Bronchial epithelial cell (primary cell): ENCODE results near the gene SMIM22. TPM values are rescaled to one million over a fixed set of nuclear protein-coding genes. Genes with fewer than 3 reads are reported as not detected.

ENCODE experiments used
- DNase-seq: peaks from one replicate; pipeline ENCODE4 v3.0.0-alpha.2; 2010; ENCODE audit warnings: low read depth
- FAIRE-seq: peaks from 2 replicates; lab custom pipeline; 2011; peaks lifted over from hg19 to GRCh38; lab: Jason Lieb, UNC
- H3K27me3 ChIP-seq: 2 replicates; pipeline ENCODE4 v1.5.1; 2011; ENCODE audit warnings: low read length; ENCODE audit not compliant: control insufficient read depth, insufficient read depth
- H3K36me3 ChIP-seq: 2 replicates; pipeline ENCODE4 v1.5.1; 2011; ENCODE audit warnings: low read length; ENCODE audit not compliant: control insufficient read depth, insufficient read depth
- H3K4me3 ChIP-seq: 2 replicates; pipeline ENCODE4 v1.5.1; 2011; ENCODE audit warnings: mild to moderate bottlenecking, low read depth, low read length, control low read depth
- CTCF ChIP-seq: IDR thresholded peaks from 2 replicates; pipeline ENCODE4 v1.5.1; 2011; ENCODE audit warnings: mild to moderate bottlenecking, moderate library complexity, low read length, control low read depth, inconsistent platforms; ENCODE audit not compliant: insufficient read depth, severe bottlenecking
- total RNA-seq: library from RNA; depleted of rRNA; stranded (reverse); fragments of >200 nt; gene quantifications from 2 replicates; pipeline ENCODE4 v1.2.1, GENCODE V29; 2014

SMIM22 gene
- total RNA-seq, 1 donor from 2014 or later: 0.79 TPM

DNA sequence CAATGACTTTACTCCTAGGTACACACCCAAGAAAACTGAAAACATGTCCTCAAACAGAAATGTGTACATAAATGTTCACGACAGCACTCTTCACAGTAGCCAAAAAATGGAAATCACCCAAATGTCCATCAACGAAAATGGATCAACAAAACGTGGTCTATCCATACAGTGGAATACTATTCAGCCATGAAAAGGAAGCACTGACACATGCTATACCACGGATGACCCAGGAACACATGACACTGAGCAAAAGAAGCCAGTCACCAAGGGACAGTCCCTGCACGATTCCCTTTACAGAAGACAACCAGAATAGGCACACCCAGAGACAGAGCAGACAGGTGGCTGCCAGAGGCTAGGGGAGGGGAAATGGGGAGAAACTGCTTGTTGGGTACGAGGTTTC, 39.5 kb upstream of the SMIM22 start:
- no peaks in the 10 kb centered on the region for H3K27me3 ChIP-seq
- no peak for FAIRE-seq
- H3K36me3 ChIP-seq: peaks cover 28% of the 10 kb centered on the region
- no peak overlapping the region for H3K4me3 ChIP-seq
- no peak for DNase-seq
- no peak for TF ChIP-seq CTCF

- no peaks in the 10 kb centered on the region for H3K27me3 ChIP-seq
- no peak overlapping the region for H3K4me3 ChIP-seq
- FAIRE-seq (no peak), DNase-seq (no peak)
- H3K36me3 ChIP-seq: peaks cover 26% of the 10 kb centered on the region
- no peak for TF ChIP-seq CTCF
These were observed 34.8 kb upstream of the SMIM22 start for GRCh38 chr16:4760221-4760910.

DNA sequence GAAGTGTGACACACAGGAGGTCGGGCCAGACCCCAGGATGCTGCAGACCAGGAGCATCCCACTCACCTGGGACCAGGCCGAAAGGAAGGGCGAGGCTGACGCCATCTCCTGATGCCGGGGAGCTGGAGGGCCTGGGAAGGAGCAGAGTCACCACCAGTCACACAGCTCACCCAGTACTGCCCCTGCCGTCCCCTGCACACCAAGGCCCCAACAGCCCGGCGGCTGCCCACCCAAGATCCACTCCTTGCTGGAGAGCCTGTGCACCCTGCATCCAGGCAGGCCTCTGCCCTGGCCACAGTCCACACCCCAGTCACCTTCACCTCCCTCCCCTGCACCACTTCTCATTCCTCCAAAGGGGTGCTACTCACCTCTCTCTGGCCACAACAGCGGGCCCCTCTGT, 33.0 kb upstream of the SMIM22 start:
- no peak for TF ChIP-seq CTCF
- DNase-seq (no peak), FAIRE-seq (no peak)
- no peaks in the 10 kb centered on the region for H3K27me3 ChIP-seq
- no peak overlapping the region for H3K4me3 ChIP-seq
- H3K36me3 ChIP-seq: peaks cover 23% of the 10 kb centered on the region

GRCh38 chr16:4763791-4764190, 31.4 kb upstream of the SMIM22 start:
- no peaks in the 10 kb centered on the region for H3K27me3 ChIP-seq
- no peak overlapping the region for H3K4me3 ChIP-seq
- no peak for TF ChIP-seq CTCF
- no peak for FAIRE-seq
- no peak for DNase-seq
- H3K36me3 ChIP-seq: peaks cover 22% of the 10 kb centered on the region

GRCh38 chr16:4765511-4766474, 29.4 kb upstream of the SMIM22 start:
- FAIRE-seq: no peak
- Histone ChIP-seq H3K36me3 (peaks cover 14% of the 10 kb centered on the region), H3K27me3 (no peaks in the 10 kb centered on the region), H3K4me3 (peak overlapping the region; percentile 97)
- no peak for TF ChIP-seq CTCF
- no peak for DNase-seq
